ENCODE results near the gene FZD1.

FZD1 gene

DNA sequence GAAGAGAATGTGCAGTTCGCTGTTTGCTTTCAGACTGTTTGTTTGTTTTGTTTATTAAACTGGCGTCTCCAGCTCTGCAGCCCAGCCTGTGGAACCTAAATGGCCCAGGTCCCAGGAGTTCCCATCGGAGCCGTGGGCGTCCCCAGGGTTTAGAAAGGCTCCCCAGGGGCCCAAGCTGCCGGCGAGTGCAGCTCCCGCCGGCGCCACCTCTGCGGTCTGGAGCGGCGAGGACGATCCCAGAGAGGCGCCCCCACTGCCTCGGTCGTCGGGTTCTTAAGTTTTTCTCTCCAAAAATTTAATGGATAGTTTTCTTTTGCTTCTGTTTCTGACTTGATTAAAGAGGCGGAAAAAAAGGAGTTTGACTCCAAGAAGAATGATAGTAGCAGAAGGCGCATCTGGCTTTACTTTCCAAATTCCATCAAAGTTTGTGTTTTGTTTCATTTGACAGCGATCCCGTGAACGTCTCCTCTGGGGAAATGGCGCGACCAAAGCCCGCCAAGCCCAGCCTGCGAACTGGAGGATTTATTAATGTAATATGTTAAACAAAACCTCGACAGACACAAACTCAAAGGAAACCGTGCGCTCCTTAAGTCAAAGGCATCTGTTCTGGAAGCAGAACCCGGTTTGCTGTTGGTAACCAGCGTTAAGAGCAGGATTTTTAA is 718 bp upstream of the FZD1 start:
- in situ Hi-C loops (cut with HindIII; ENCODE audit: low sequenced_read_pairs) = no loop called here
- TF ChIP-seq, protein P1, sequence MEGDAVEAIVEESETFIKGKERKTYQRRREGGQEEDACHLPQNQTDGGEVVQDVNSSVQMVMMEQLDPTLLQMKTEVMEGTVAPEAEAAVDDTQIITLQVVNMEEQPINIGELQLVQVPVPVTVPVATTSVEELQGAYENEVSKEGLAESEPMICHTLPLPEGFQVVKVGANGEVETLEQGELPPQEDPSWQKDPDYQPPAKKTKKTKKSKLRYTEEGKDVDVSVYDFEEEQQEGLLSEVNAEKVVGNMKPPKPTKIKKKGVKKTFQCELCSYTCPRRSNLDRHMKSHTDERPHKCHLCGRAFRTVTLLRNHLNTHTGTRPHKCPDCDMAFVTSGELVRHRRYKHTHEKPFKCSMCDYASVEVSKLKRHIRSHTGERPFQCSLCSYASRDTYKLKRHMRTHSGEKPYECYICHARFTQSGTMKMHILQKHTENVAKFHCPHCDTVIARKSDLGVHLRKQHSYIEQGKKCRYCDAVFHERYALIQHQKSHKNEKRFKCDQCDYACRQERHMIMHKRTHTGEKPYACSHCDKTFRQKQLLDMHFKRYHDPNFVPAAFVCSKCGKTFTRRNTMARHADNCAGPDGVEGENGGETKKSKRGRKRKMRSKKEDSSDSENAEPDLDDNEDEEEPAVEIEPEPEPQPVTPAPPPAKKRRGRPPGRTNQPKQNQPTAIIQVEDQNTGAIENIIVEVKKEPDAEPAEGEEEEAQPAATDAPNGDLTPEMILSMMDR (IDR thresholded peaks at IDR 0.05; ENCODE audit: low read depth, low read length, missing control alignments) = no peak
- DNase-seq (ENCODE audit: low read depth) = no peak
- peak overlapping the region; percentile 59 for H3K4me3 ChIP-seq (ENCODE audit: low read depth, low read length)

DNA sequence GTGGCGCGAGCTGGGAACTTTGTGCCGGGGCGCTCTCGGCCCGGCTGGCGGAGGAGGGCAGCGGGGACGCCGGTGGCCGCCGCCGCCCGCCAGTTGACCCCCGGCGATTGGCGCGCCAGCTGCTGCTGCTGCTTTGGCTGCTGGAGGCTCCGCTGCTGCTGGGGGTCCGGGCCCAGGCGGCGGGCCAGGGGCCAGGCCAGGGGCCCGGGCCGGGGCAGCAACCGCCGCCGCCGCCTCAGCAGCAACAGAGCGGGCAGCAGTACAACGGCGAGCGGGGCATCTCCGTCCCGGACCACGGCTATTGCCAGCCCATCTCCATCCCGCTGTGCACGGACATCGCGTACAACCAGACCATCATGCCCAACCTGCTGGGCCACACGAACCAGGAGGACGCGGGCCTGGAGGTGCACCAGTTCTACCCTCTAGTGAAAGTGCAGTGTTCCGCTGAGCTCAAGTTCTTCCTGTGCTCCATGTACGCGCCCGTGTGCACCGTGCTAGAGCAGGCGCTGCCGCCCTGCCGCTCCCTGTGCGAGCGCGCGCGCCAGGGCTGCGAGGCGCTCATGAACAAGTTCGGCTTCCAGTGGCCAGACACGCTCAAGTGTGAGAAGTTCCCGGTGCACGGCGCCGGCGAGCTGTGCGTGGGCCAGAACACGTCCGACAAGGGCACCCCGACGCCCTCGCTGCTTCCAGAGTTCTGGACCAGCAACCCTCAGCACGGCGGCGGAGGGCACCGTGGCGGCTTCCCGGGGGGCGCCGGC is 870 bp downstream of the FZD1 start:
- in situ Hi-C loops (cut with HindIII; ENCODE audit: low sequenced_read_pairs) = no loop called here
- DNase-seq (ENCODE audit: low read depth) = peak; percentile 45

DNA sequence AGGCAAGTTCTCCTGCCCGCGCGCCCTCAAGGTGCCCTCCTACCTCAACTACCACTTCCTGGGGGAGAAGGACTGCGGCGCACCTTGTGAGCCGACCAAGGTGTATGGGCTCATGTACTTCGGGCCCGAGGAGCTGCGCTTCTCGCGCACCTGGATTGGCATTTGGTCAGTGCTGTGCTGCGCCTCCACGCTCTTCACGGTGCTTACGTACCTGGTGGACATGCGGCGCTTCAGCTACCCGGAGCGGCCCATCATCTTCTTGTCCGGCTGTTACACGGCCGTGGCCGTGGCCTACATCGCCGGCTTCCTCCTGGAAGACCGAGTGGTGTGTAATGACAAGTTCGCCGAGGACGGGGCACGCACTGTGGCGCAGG is 1.4 kb downstream of the FZD1 start:
- TF ChIP-seq, protein P1 (IDR thresholded peaks at IDR 0.05; ENCODE audit: low read depth, low read length, missing control alignments) = no peak
- no peak for DNase-seq (ENCODE audit: low read depth)
- in situ Hi-C loops (cut with HindIII; ENCODE audit: low sequenced_read_pairs) = no loop called here
- H3K4me3 ChIP-seq (ENCODE audit: low read depth, low read length) = peak overlapping the region; percentile 59

More for the DNA sequence above, 870 bp downstream of the FZD1 start:
- TF ChIP-seq, protein P1 (IDR thresholded peaks at IDR 0.05; ENCODE audit: low read depth, low read length, missing control alignments) = no peak
- H3K4me3 ChIP-seq (ENCODE audit: low read depth, low read length) = peak overlapping the region; percentile 59

DNA sequence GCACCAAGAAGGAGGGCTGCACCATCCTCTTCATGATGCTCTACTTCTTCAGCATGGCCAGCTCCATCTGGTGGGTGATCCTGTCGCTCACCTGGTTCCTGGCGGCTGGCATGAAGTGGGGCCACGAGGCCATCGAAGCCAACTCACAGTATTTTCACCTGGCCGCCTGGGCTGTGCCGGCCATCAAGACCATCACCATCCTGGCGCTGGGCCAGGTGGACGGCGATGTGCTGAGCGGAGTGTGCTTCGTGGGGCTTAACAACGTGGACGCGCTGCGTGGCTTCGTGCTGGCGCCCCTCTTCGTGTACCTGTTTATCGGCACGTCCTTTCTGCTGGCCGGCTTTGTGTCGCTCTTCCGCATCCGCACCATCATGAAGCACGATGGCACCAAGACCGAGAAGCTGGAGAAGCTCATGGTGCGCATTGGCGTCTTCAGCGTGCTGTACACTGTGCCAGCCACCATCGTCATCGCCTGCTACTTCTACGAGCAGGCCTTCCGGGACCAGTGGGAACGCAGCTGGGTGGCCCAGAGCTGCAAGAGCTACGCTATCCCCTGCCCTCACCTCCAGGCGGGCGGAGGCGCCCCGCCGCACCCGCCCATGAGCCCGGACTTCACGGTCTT is 1.9 kb downstream of the FZD1 start:
- H3K4me3 ChIP-seq (ENCODE audit: low read depth, low read length) = peak overlapping the region; percentile 59
- TF ChIP-seq, protein P1 (IDR thresholded peaks at IDR 0.05; ENCODE audit: low read depth, low read length, missing control alignments) = no peak
- no peak for DNase-seq (ENCODE audit: low read depth)
- in situ Hi-C loops (cut with HindIII; ENCODE audit: low sequenced_read_pairs) = no loop called here

DNA sequence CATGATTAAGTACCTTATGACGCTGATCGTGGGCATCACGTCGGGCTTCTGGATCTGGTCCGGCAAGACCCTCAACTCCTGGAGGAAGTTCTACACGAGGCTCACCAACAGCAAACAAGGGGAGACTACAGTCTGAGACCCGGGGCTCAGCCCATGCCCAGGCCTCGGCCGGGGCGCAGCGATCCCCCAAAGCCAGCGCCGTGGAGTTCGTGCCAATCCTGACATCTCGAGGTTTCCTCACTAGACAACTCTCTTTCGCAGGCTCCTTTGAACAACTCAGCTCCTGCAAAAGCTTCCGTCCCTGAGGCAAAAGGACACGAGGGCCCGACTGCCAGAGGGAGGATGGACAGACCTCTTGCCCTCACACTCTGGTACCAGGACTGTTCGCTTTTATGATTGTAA is 2.5 kb downstream of the FZD1 start:
- H3K4me3 ChIP-seq (ENCODE audit: low read depth, low read length) = peak overlapping the region; percentile 59
- TF ChIP-seq, protein P1 (IDR thresholded peaks at IDR 0.05; ENCODE audit: low read depth, low read length, missing control alignments) = no peak

DNA sequence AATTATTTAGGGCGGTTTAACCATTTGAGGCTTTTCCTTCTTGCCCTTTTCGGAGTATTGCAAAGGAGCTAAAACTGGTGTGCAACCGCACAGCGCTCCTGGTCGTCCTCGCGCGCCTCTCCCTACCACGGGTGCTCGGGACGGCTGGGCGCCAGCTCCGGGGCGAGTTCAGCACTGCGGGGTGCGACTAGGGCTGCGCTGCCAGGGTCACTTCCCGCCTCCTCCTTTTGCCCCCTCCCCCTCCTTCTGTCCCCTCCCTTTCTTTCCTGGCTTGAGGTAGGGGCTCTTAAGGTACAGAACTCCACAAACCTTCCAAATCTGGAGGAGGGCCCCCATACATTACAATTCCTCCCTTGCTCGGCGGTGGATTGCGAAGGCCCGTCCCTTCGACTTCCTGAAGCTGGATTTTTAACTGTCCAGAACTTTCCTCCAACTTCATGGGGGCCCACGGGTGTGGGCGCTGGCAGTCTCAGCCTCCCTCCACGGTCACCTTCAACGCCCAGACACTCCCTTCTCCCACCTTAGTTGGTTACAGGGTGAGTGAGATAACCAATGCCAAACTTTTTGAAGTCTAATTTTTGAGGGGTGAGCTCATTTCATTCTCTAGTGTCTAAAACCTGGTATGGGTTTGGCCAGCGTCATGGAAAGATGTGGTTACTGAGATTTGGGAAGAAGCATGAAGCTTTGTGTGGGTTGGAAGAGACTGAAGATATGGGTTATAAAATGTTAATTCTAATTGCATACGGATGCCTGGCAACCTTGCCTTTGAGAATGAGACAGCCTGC is 3.1 kb downstream of the FZD1 start:
- peak; percentile 94 for DNase-seq (ENCODE audit: low read depth)
- in situ Hi-C loops (cut with HindIII; ENCODE audit: low sequenced_read_pairs) = no loop called here
- H3K4me3 ChIP-seq (ENCODE audit: low read depth, low read length) = peak overlapping the region; percentile 59
- TF ChIP-seq, protein P1 (IDR thresholded peaks at IDR 0.05; ENCODE audit: low read depth, low read length, missing control alignments) = no peak

More for the DNA sequence above, 2.5 kb downstream of the FZD1 start:
- in situ Hi-C loops (cut with HindIII; ENCODE audit: low sequenced_read_pairs) = no loop called here
- no peak for DNase-seq (ENCODE audit: low read depth)
